GM12878 (cell line): ENCODE results near the gene PEAR1. TPM values are rescaled to one million over a fixed set of nuclear protein-coding genes. Genes with fewer than 3 reads are reported as not detected.

Experiments used
- ATAC-seq: fragments of 200-7000 bp; cut with Tn5 transposase; 3 replicates; pipeline ENCODE4 v1.9.1; 2020; ENCODE audit warnings: mild to moderate bottlenecking, moderate library complexity
- BruUV-seq: library from RNA; stranded (reverse); fragments of 400-500 nt; replicated peaks from 2 replicates; lab custom pipeline; 2021; lab: Mats Ljungman, UMichigan
- CTCF ChIA-PET: fragments of 300-600 bp; sonication (Branson Sonifier 250); formaldehyde crosslinking; extraction: SDS; loops from one replicate; lab custom pipeline; 2021; ENCODE audit warnings: inconsistent platforms; lab: Yijun Ruan, JAX
- POLR2A ChIA-PET: fragments of 350-600 bp; formaldehyde crosslinking; extraction: SDS; loops from one replicate; lab custom pipeline; 2021; ENCODE audit warnings: inconsistent platforms; lab: Charles Lee
- RAD21 ChIA-PET: fragments of 300-600 bp; sonication (Branson Sonifier 250); formaldehyde crosslinking; loops from one replicate; lab custom pipeline; 2023; ENCODE audit warnings: antibody characterized with exemption; ENCODE audit not compliant: unreplicated experiment; lab: Charles Lee
- SMC1A ChIA-PET: fragments of 300-600 bp; sonication (Branson Sonifier 250); formaldehyde crosslinking; loops from one replicate; lab custom pipeline; 2023; ENCODE audit not compliant: unreplicated experiment, uncharacterized antibody; lab: Charles Lee
- DNase-seq: peaks from one replicate; pipeline ENCODE4 v3.0.0-alpha.2; 2011; ENCODE audit warnings: low read depth, low spot score
- FAIRE-seq: peaks from 3 replicates; lab custom pipeline; 2011; peaks lifted over from hg19 to GRCh38; lab: Jason Lieb, UNC
- H2AFZ ChIP-seq: 2 replicates; pipeline ENCODE4 v1.6.0; 2011; ENCODE audit warnings: low read depth, low read length, control low read depth; ENCODE audit not compliant: control insufficient read depth
- H3K27ac ChIP-seq: 2 replicates; pipeline ENCODE4 v1.5.1; 2011; ENCODE audit warnings: control low read depth; ENCODE audit not compliant: control insufficient read depth, insufficient read depth
- H3K27me3 ChIP-seq, 2 experiments: replicated peaks in 1 of 2; 2 replicates each; pipeline versions ENCODE4 v1.6.0 to v1.6.1; 2011; ENCODE audit warnings: low read length in 1 of 2; ENCODE audit not compliant: control insufficient read depth in 2 of 2, insufficient read depth in 2 of 2
- H3K36me3 ChIP-seq, 2 experiments: 2 replicates each; pipeline ENCODE4 v1.5.1; 2011; ENCODE audit warnings: low read length in 1 of 2; ENCODE audit not compliant: control insufficient read depth in 2 of 2, insufficient read depth in 2 of 2
- H3K4me1 ChIP-seq: 2 replicates; pipeline ENCODE4 v1.6.1; 2011; ENCODE audit warnings: mild to moderate bottlenecking, low read length, moderate library complexity, mixed read lengths; ENCODE audit not compliant: control insufficient read depth, insufficient read depth
- H3K4me2 ChIP-seq: 2 replicates; pipeline ENCODE4 v1.6.0; 2011; ENCODE audit warnings: control low read depth; ENCODE audit not compliant: control insufficient read depth, insufficient read depth
- H3K4me3 ChIP-seq: fragments of 200-600 bp; sonication (generic); 2 replicates; pipeline ENCODE4 v1.5.1; 2016
- H3K79me2 ChIP-seq: 2 replicates; pipeline ENCODE4 v1.6.0; 2011; ENCODE audit warnings: low read length; ENCODE audit not compliant: control insufficient read depth, insufficient read depth
- H3K9ac ChIP-seq: 2 replicates; pipeline ENCODE4 v1.8.0; 2011; ENCODE audit warnings: low read length, control low read depth, mixed read lengths; ENCODE audit not compliant: control insufficient read depth, insufficient read depth
- H3K9me3 ChIP-seq: replicated peaks from 3 replicates; pipeline ENCODE4 v1.5.1; 2011; ENCODE audit warnings: mild to moderate bottlenecking, low read length; ENCODE audit not compliant: control insufficient read depth, insufficient read depth
- H4K20me1 ChIP-seq: 2 replicates; pipeline ENCODE4 v1.6.0; 2011; ENCODE audit not compliant: control insufficient read depth, insufficient read depth
- ATF2 ChIP-seq: IDR thresholded peaks from 2 replicates; pipeline ENCODE4 v1.6.1; 2012; ENCODE audit warnings: low read length, inconsistent platforms
- BCL3 ChIP-seq: IDR thresholded peaks from 2 replicates; pipeline ENCODE4 v1.6.1; 2011; ENCODE audit warnings: borderline replicate concordance, low read depth, mild to moderate bottlenecking, moderate library complexity, low read length; ENCODE audit not compliant: insufficient read depth, poor library complexity, severe bottlenecking
- CREM ChIP-seq: IDR thresholded peaks from 2 replicates; pipeline ENCODE4 v1.6.1; 2014; ENCODE audit warnings: antibody characterized with exemption, low read depth
- EGR1 ChIP-seq, 2 experiments: IDR thresholded peaks; 1 replicate in 1 of 2; 2 replicates in 1 of 2; pipeline ENCODE4 v1.6.1; 2011 to 2012; ENCODE audit warnings: low read depth in 2 of 2, low read length in 2 of 2, borderline replicate concordance in 1 of 2, mild to moderate bottlenecking in 1 of 2, moderate library complexity in 1 of 2
- FOXK2 ChIP-seq: fragments of 450-650 bp; IDR thresholded peaks from 2 replicates; pipeline ENCODE4 v1.6.1; 2017; ENCODE audit warnings: mild to moderate bottlenecking, moderate library complexity
- GATAD2B ChIP-seq: fragments of 450-650 bp; conservative IDR thresholded peaks from 2 replicates; pipeline ENCODE4 v1.6.1; 2017; ENCODE audit warnings: low read depth, mild to moderate bottlenecking, moderate library complexity
- KAT2A ChIP-seq: conservative IDR thresholded peaks from 2 replicates; pipeline ENCODE4 v1.6.1; 2011; ENCODE audit warnings: low read depth, low read length; ENCODE audit not compliant: control insufficient read depth
- MEF2A ChIP-seq: IDR thresholded peaks from 2 replicates; pipeline ENCODE4 v1.6.1; 2011; ENCODE audit warnings: low read depth, mild to moderate bottlenecking, low read length, moderate library complexity; ENCODE audit not compliant: insufficient read depth
- PAX5 ChIP-seq: IDR thresholded peaks from 2 replicates; pipeline ENCODE4 v1.6.1; 2011; ENCODE audit warnings: low read depth, low read length, borderline replicate concordance
- RB1 ChIP-seq: fragments of 450-650 bp; formaldehyde crosslinking; IDR thresholded peaks from 2 replicates; pipeline ENCODE4 v1.6.1; 2017; ENCODE audit warnings: mild to moderate bottlenecking, borderline replicate concordance
- RBBP5 ChIP-seq: fragments of 200-600 bp; sonication (generic); conservative IDR thresholded peaks from 2 replicates; pipeline ENCODE4 v1.6.1; 2016
- RUNX3 ChIP-seq: IDR thresholded peaks from 2 replicates; pipeline ENCODE4 v1.6.1; 2012; ENCODE audit warnings: low read length, inconsistent platforms
- SUPT20H ChIP-seq: IDR thresholded peaks from 2 replicates; pipeline ENCODE4 v1.6.1; 2011; ENCODE audit warnings: low read depth, mild to moderate bottlenecking, low read length, moderate library complexity, borderline replicate concordance; ENCODE audit not compliant: control insufficient read depth
- TARDBP ChIP-seq: IDR thresholded peaks from 2 replicates; pipeline ENCODE4 v1.6.1; 2016; ENCODE audit warnings: borderline replicate concordance
- YY1 ChIP-seq: IDR thresholded peaks from 2 replicates; pipeline ENCODE4 v1.6.1; 2011; ENCODE audit warnings: low read depth, mild to moderate bottlenecking, low read length
- ZNF217 ChIP-seq: fragments of 450-650 bp; IDR thresholded peaks from 2 replicates; pipeline ENCODE4 v1.6.1; 2017; ENCODE audit warnings: antibody characterized with exemption, mild to moderate bottlenecking
- WGBS: methylation state at CpG from one replicate; pipeline ENCODE4 v1.1.6; 2016; ENCODE audit warnings: low lambda C conversion rate; ENCODE audit not compliant: insufficient replicate concordance, insufficient coverage; ENCODE audit errors: missing lambda C conversion rate; 5-methylcytosine and 5-hydroxymethylcytosine counted together
- in situ Hi-C: fragments of 300-500 bp; cut with MboI; formaldehyde crosslinking; loops from 9 replicates; pipeline ENCODE4 v1.14.3; 2018; ENCODE audit warnings: mixed read lengths
- intact Hi-C: fragments of 100-400 bp; cut with micrococcal nuclease; formaldehyde crosslinking; loops from one replicate; pipeline ENCODE4 v1.14.2; 2022; ENCODE audit not compliant: unreplicated experiment
- polyA plus RNA-seq, 11 experiments: library from polyadenylated mRNA; depleted of rRNA in 4 of 11; unstranded in 6 of 11; stranded (reverse) in 5 of 11; fragments of >200 nt; fragmentation: Nextera tagmentation in 4 of 11; fragmentation: Illumina TruSeq in 1 of 11; extraction: Ambion mirVana in 4 of 11; extraction: Trizol in 1 of 11; gene quantifications; 1 replicate in 1 of 11; 2 replicates in 10 of 11; pipeline versions ENCODE4 v1.2.1 to v1.2.3, GENCODE V29; 2011 to 2016; ENCODE audit warnings: inconsistent platforms in 2 of 11, missing spikeins in 2 of 11, low read depth in 1 of 11
- total RNA-seq, 4 experiments: library from RNA; depleted of rRNA in 3 of 4; stranded (reverse); fragments of >200 nt in 3 of 4; fragmentation: Illumina TruSeq in 1 of 4; extraction: Trizol in 1 of 4; gene quantifications; 2 replicates each; pipeline versions ENCODE4 v1.2.1 to v1.2.3, GENCODE V29; 2013 to 2021
- TF ChIP-seq, protein P1 (sequence below): fragments of 450-650 bp; IDR thresholded peaks from 2 replicates; pipeline ENCODE4 v1.6.1; 2017; ENCODE audit warnings: mild to moderate bottlenecking, low read depth, inconsistent platforms; ENCODE audit not compliant: poor library complexity, severe bottlenecking

PEAR1 gene
- total and polyA plus RNA-seq, 10 of the 15 experiments (the other 5 are each of a cell fraction or from before 2014, with no cell fraction given) = not detected

- TF ChIP-seq FOXK2 (no peak), RB1 (no peak), RBBP5 (no peak), KAT2A (no peak), ATF2 (no peak), ZNF217 (no peak), SUPT20H (no peak), EGR1 (IDR thresholded peaks at IDR 0.05; ENCODE audit: borderline replicate concordance in 1 of 2, low read depth in 2 of 2, low read length in 2 of 2) (no peak), RUNX3 (no peak)
These were observed 44.4 kb downstream of the PEAR1 start (continued) for GRCh38 chr1:156937883-156938282.

DNA sequence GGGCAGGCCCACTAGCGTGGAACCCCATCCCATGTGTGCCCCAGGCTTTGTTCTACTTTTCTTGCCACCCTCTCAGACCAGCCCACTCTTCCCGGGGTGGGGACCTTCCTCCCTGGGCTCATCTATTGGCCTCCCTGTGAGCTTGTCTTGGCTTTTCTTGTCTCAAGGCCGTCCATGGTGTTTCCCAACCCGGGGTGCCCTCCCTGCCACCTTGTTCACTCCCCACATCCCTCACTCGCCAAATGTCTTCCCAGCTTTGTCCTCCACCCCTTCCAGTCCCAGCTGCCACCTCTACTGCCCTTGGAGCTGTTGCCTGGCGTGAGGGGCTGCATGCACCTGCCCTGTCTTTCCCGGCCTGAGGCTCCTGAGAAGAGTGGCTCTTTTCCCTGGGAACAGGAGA, 45.3 kb downstream of the PEAR1 start:
- ChIA-PET SMC1A (no interaction called here), RAD21 (interaction anchor here (1.3 kb wide), 1 partner anchor 136 kb away, joined by 3 read pairs; no protein-coding TSS in a partner anchor), POLR2A (no interaction called here), CTCF (interaction anchor here (1.4 kb wide), 1 partner anchor 100 kb away, joined by 6 read pairs; no protein-coding TSS in a partner anchor)
- H3K4me1 ChIP-seq = no peaks in the 10 kb centered on the region; the same call in 1 of the 2 replicates
- H3K4me2 ChIP-seq = no peak overlapping the region
- WGBS = 18% methylated on average over 7 of the region's 7 CpGs
- in situ Hi-C loops (no loop called here), intact Hi-C loops (no loop called here)
- H2AFZ ChIP-seq = no peak overlapping the region
- no peaks in the 10 kb centered on the region for H3K27me3 ChIP-seq
- DNase-seq (no peak), FAIRE-seq (no peak), ATAC-seq (no peak)
- H4K20me1 ChIP-seq = no peaks in the 10 kb centered on the region
- H3K9ac ChIP-seq = no peak overlapping the region
- H3K36me3 ChIP-seq = peaks cover 0 to 6% of the 10 kb centered on the region in 2 experiments; a peak in 2 of 4 replicates
- H3K79me2 ChIP-seq = no peaks in the 10 kb centered on the region
- H3K4me3 ChIP-seq = no peak overlapping the region
- H3K9me3 ChIP-seq = no peaks in the 10 kb centered on the region
- no TSS peak for BruUV-seq
- no peak overlapping the region for H3K27ac ChIP-seq
- TF ChIP-seq TARDBP (no peak), GATAD2B (no peak), BCL3 (no peak), FOXK2 (no peak), RUNX3 (no peak), MEF2A (no peak), CREM (no peak), PAX5 (no peak), YY1 (no peak), ATF2 (no peak)
- TF ChIP-seq, protein P1, sequence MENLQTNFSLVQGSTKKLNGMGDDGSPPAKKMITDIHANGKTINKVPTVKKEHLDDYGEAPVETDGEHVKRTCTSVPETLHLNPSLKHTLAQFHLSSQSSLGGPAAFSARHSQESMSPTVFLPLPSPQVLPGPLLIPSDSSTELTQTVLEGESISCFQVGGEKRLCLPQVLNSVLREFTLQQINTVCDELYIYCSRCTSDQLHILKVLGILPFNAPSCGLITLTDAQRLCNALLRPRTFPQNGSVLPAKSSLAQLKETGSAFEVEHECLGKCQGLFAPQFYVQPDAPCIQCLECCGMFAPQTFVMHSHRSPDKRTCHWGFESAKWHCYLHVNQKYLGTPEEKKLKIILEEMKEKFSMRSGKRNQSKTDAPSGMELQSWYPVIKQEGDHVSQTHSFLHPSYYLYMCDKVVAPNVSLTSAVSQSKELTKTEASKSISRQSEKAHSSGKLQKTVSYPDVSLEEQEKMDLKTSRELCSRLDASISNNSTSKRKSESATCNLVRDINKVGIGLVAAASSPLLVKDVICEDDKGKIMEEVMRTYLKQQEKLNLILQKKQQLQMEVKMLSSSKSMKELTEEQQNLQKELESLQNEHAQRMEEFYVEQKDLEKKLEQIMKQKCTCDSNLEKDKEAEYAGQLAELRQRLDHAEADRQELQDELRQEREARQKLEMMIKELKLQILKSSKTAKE = no peak
